Fibroblast of skin of left biceps (primary cell): ENCODE data around the gene KRT80.

Experiments used
- DNase-seq, 2 experiments: peaks; one replicate each; pipeline ENCODE4 v3.0.0-alpha.2; 2013; ENCODE audit warnings: low read depth in 2 of 2

Gene KRT80

GRCh38 chr12:52198454-52199215 lies 6.8 kb upstream of the KRT80 start:
- no peak for DNase-seq

- DNase-seq: no peak
Measured at GRCh38 chr12:52197371-52198231, 5.8 kb upstream of the KRT80 start.

GRCh38 chr12:52195065-52195730 lies 3.4 kb upstream of the KRT80 start:
- DNase-seq: no peak

- DNase-seq: no peak
Measured at GRCh38 chr12:52193991-52194390, 2.2 kb upstream of the KRT80 start.

GRCh38 chr12:52193532-52193931 lies 1.7 kb upstream of the KRT80 start:
- DNase-seq: no peak

- DNase-seq: no peak
Measured at GRCh38 chr12:52190860-52191729, 719 bp downstream of the KRT80 start.

- no peak for DNase-seq
Measured at GRCh38 chr12:52189376-52190174, 2.2 kb downstream of the KRT80 start.

- DNase-seq: no peak
Measured at GRCh38 chr12:52188658-52189057, 3.2 kb downstream of the KRT80 start.

- no peak for DNase-seq
Measured at GRCh38 chr12:52187640-52188039, 4.2 kb downstream of the KRT80 start.

- no peak for DNase-seq
Measured at GRCh38 chr12:52187206-52187605, 4.6 kb downstream of the KRT80 start.

GRCh38 chr12:52186118-52186840 lies 5.5 kb downstream of the KRT80 start:
- DNase-seq: peak; percentile 52 to 59

- DNase-seq: no peak
Measured at GRCh38 chr12:52185400-52185967, 6.3 kb downstream of the KRT80 start.

- no peak for DNase-seq
Measured at GRCh38 chr12:52184813-52185212, 7.0 kb downstream of the KRT80 start.

- DNase-seq: no peak
Measured at GRCh38 chr12:52183971-52184370, 7.8 kb downstream of the KRT80 start.

- no peak for DNase-seq
Measured at GRCh38 chr12:52183544-52183910, 8.3 kb downstream of the KRT80 start.

GRCh38 chr12:52182898-52183543 lies 8.8 kb downstream of the KRT80 start:
- DNase-seq: no peak

GRCh38 chr12:52182384-52182783 lies 9.4 kb downstream of the KRT80 start:
- no peak for DNase-seq

- peak; percentile 52 to 62 for DNase-seq
Measured at GRCh38 chr12:52181746-52182145, 10.1 kb downstream of the KRT80 start.

- DNase-seq: no peak
Measured at GRCh38 chr12:52180971-52181628, 10.7 kb downstream of the KRT80 start.
